Duodenal mucosa (tissue), 2 donors: ENCODE data around the gene TXNIP.

Source experiments
- H3K27ac ChIP-seq: one replicate; pipeline ENCODE4 v1.7.0; 2013; ENCODE audit warnings: low read depth, low read length
- H3K27me3 ChIP-seq, 2 donors: one replicate each; pipeline ENCODE4 v1.7.0; 2013; ENCODE audit warnings: low read length in 2 of 2, control low read depth in 1 of 2; ENCODE audit not compliant: insufficient read depth in 2 of 2, control insufficient read depth in 1 of 2
- H3K36me3 ChIP-seq, 2 donors: one replicate each; pipeline ENCODE4 v1.7.0; 2013; ENCODE audit warnings: low read length in 2 of 2, control low read depth in 1 of 2; ENCODE audit not compliant: insufficient read depth in 2 of 2, control insufficient read depth in 1 of 2
- H3K4me1 ChIP-seq, 2 donors: one replicate each; pipeline ENCODE4 v1.7.0; 2013; ENCODE audit warnings: low read length in 2 of 2, control low read depth in 1 of 2; ENCODE audit not compliant: insufficient read depth in 2 of 2, control insufficient read depth in 1 of 2
- H3K4me3 ChIP-seq, 2 donors: one replicate each; pipeline ENCODE4 v1.7.0; 2013; ENCODE audit warnings: low read length in 2 of 2, low read depth in 1 of 2
- H3K9ac ChIP-seq, 2 donors: one replicate each; pipeline ENCODE4 v1.7.0; 2013; ENCODE audit warnings: low read length in 2 of 2, low read depth in 1 of 2
- H3K9me3 ChIP-seq, 2 donors: one replicate each; pipeline ENCODE4 v1.7.0; 2013; ENCODE audit warnings: low read length in 2 of 2, control low read depth in 1 of 2; ENCODE audit not compliant: control insufficient read depth in 1 of 2

Gene TXNIP

GRCh38 chr1:145944532-145944931 lies 51.8 kb downstream of the TXNIP start:
- H3K27ac ChIP-seq = no peak overlapping the region
- H3K4me1 ChIP-seq = peaks cover 7 to 9% of the 10 kb centered on the region in 2 donors
- no peaks in the 10 kb centered on the region for H3K9me3 ChIP-seq
- no peak overlapping the region for H3K9ac ChIP-seq
- peaks cover 0 to 4% of the 10 kb centered on the region in 2 donors for H3K36me3 ChIP-seq
- H3K4me3 ChIP-seq = no peak overlapping the region
- no peaks in the 10 kb centered on the region for H3K27me3 ChIP-seq

GRCh38 chr1:145942871-145943270 lies 53.5 kb downstream of the TXNIP start:
- H3K27ac ChIP-seq = no peak overlapping the region
- no peaks in the 10 kb centered on the region for H3K27me3 ChIP-seq
- H3K36me3 ChIP-seq = peaks cover 0 to 4% of the 10 kb centered on the region in 2 donors
- peaks cover 7 to 9% of the 10 kb centered on the region in 2 donors for H3K4me1 ChIP-seq
- no peaks in the 10 kb centered on the region for H3K9me3 ChIP-seq
- no peak overlapping the region for H3K4me3 ChIP-seq
- H3K9ac ChIP-seq = no peak overlapping the region
